H9 (cell line): Measurements from ENCODE around the gene FGF6. TPM values are rescaled to one million over a fixed set of nuclear protein-coding genes. Genes with fewer than 3 reads are reported as not detected.

Experiments used
- DNase-seq: peaks from one replicate; pipeline ENCODE4 v3.0.0-alpha.2; 2017
- H2AFZ ChIP-seq: one replicate; pipeline ENCODE4 v1.6.1; 2013; ENCODE audit warnings: mild to moderate bottlenecking, low read length, control low read depth, moderate library complexity
- H2AK5ac ChIP-seq: 2 replicates; pipeline ENCODE4 v1.6.1; 2013; ENCODE audit warnings: low read length, control low read depth, mixed read lengths; ENCODE audit not compliant: insufficient read length
- H2BK120ac ChIP-seq: one replicate; pipeline ENCODE4 v1.6.1; 2013; ENCODE audit warnings: low read depth, mild to moderate bottlenecking, low read length, control low read depth, inconsistent platforms; ENCODE audit not compliant: poor library complexity, severe bottlenecking
- H2BK12ac ChIP-seq: 2 replicates; pipeline ENCODE4 v1.6.1; 2013; ENCODE audit warnings: low read length, control low read depth, mixed read lengths, low read depth; ENCODE audit not compliant: insufficient read length
- H2BK15ac ChIP-seq: 2 replicates; pipeline ENCODE4 v1.6.1; 2013; ENCODE audit warnings: low read depth, low read length, control low read depth
- H2BK20ac ChIP-seq: one replicate; pipeline ENCODE4 v1.6.1; 2013; ENCODE audit warnings: low read depth, mild to moderate bottlenecking, low read length, control low read depth, inconsistent platforms; ENCODE audit not compliant: poor library complexity, severe bottlenecking
- H2BK5ac ChIP-seq: 2 replicates; pipeline ENCODE4 v1.6.1; 2013; ENCODE audit warnings: low read length, control low read depth, mixed read lengths; ENCODE audit not compliant: insufficient read length
- H3K14ac ChIP-seq: 2 replicates; pipeline ENCODE4 v1.6.1; 2013; ENCODE audit warnings: low read length, control low read depth; ENCODE audit not compliant: insufficient read depth
- H3K18ac ChIP-seq: 2 replicates; pipeline ENCODE4 v1.6.1; 2013; ENCODE audit warnings: low read depth, mild to moderate bottlenecking, mixed read lengths, low read length, control low read depth; ENCODE audit not compliant: insufficient read length
- H3K23ac ChIP-seq: 2 replicates; pipeline ENCODE4 v1.6.1; 2013; ENCODE audit warnings: low read length, control low read depth, mixed read lengths, low read depth; ENCODE audit not compliant: insufficient read length
- H3K23me2 ChIP-seq: 2 replicates; pipeline ENCODE4 v1.6.1; 2013; ENCODE audit warnings: low read depth, mild to moderate bottlenecking, mixed read lengths, low read length, control low read depth; ENCODE audit not compliant: insufficient read length, poor library complexity, severe bottlenecking
- H3K27ac ChIP-seq: 2 replicates; pipeline ENCODE4 v1.5.1; 2013; ENCODE audit warnings: low read length, control low read depth, mixed read lengths, low read depth; ENCODE audit not compliant: insufficient read length
- H3K27me3 ChIP-seq: 2 replicates; pipeline ENCODE4 v1.6.1; 2013; ENCODE audit warnings: low read length, control low read depth, inconsistent platforms; ENCODE audit not compliant: insufficient read depth
- H3K4ac ChIP-seq: 2 replicates; pipeline ENCODE4 v1.6.1; 2013; ENCODE audit warnings: low read depth, mild to moderate bottlenecking, control low read depth, inconsistent platforms, low read length, moderate library complexity
- H3K4me1 ChIP-seq: 2 replicates; pipeline ENCODE4 v1.6.1; 2013; ENCODE audit warnings: low read length, control low read depth, inconsistent platforms; ENCODE audit not compliant: insufficient read depth
- H3K4me2 ChIP-seq: 2 replicates; pipeline ENCODE4 v1.6.1; 2013; ENCODE audit warnings: low read length, control low read depth, mixed read lengths; ENCODE audit not compliant: insufficient read length, insufficient read depth
- H3K56ac ChIP-seq: 2 replicates; pipeline ENCODE4 v1.6.1; 2013; ENCODE audit warnings: low read depth, mild to moderate bottlenecking, mixed read lengths, low read length, control low read depth; ENCODE audit not compliant: insufficient read length
- H3K79me1 ChIP-seq: 2 replicates; pipeline ENCODE4 v1.6.1; 2013; ENCODE audit warnings: low read depth, mild to moderate bottlenecking, moderate library complexity, low read length, control low read depth, inconsistent platforms; ENCODE audit not compliant: insufficient read depth, poor library complexity, severe bottlenecking
- H3K79me2 ChIP-seq: 2 replicates; pipeline ENCODE4 v1.6.1; 2013; ENCODE audit warnings: low read length, control low read depth, inconsistent platforms; ENCODE audit not compliant: insufficient read depth
- H3K9ac ChIP-seq: 2 replicates; pipeline ENCODE4 v1.6.1; 2013; ENCODE audit warnings: low read length, control low read depth, mixed read lengths; ENCODE audit not compliant: insufficient read length; ENCODE audit errors: extremely low read depth
- H3K9me3 ChIP-seq: one replicate; pipeline ENCODE4 v1.6.1; 2013; ENCODE audit warnings: low read depth, low read length, inconsistent platforms; ENCODE audit not compliant: control insufficient read depth
- H3T11ph ChIP-seq: one replicate; pipeline ENCODE4 v1.6.1; 2013; ENCODE audit warnings: mild to moderate bottlenecking, low read length, control low read depth, inconsistent platforms
- H4K20me1 ChIP-seq: one replicate; pipeline ENCODE4 v1.6.1; 2013; ENCODE audit not compliant: control insufficient read depth, insufficient read length, insufficient read depth
- H4K5ac ChIP-seq: 2 replicates; pipeline ENCODE4 v1.6.1; 2013; ENCODE audit warnings: low read depth, mild to moderate bottlenecking, mixed read lengths, low read length, control low read depth; ENCODE audit not compliant: insufficient read length
- H4K8ac ChIP-seq: replicated peaks from 2 replicates; pipeline ENCODE4 v1.6.1; 2013; ENCODE audit warnings: low read length, control low read depth, mixed read lengths, low read depth; ENCODE audit not compliant: insufficient read length
- H4K91ac ChIP-seq: 2 replicates; pipeline ENCODE4 v1.6.1; 2013; ENCODE audit warnings: low read depth, mild to moderate bottlenecking, moderate library complexity, mixed read lengths, low read length, control low read depth; ENCODE audit not compliant: insufficient read length
- H3K27ac Mint-ChIP-seq, 3 experiments: 2 replicates in 2 of 3; 3 replicates in 1 of 3; pipeline ENCODE4 v1.8.0; 2020 to 2021; ENCODE audit warnings: mixed read lengths in 3 of 3, mild to moderate bottlenecking in 1 of 3, moderate library complexity in 1 of 3
- H3K27me3 Mint-ChIP-seq: 2 replicates; pipeline ENCODE4 v1.8.0; 2021; ENCODE audit warnings: low read depth, mild to moderate bottlenecking, moderate library complexity, mixed read lengths
- H3K36me3 Mint-ChIP-seq, 3 experiments: 2 replicates in 2 of 3; 3 replicates in 1 of 3; pipeline ENCODE4 v1.8.0; 2020 to 2021; ENCODE audit warnings: low read depth in 3 of 3, mixed read lengths in 3 of 3; ENCODE audit not compliant: insufficient read depth in 1 of 3
- H3K4me1 Mint-ChIP-seq, 2 experiments: 2 replicates each; pipeline ENCODE4 v1.8.0; 2020; ENCODE audit warnings: mixed read lengths in 2 of 2
- H3K4me3 Mint-ChIP-seq, 2 experiments: 2 replicates in 1 of 2; 3 replicates in 1 of 2; pipeline ENCODE4 v1.8.0; 2020 to 2021; ENCODE audit warnings: mild to moderate bottlenecking in 2 of 2, mixed read lengths in 2 of 2, moderate library complexity in 1 of 2
- H3K9me3 Mint-ChIP-seq, 2 experiments: 2 replicates in 1 of 2; 3 replicates in 1 of 2; pipeline ENCODE4 v1.8.0; 2020; ENCODE audit warnings: mild to moderate bottlenecking in 2 of 2, mixed read lengths in 2 of 2, moderate library complexity in 1 of 2
- CTCF ChIP-seq: fragments of 200-600 bp; sonication (generic); conservative IDR thresholded peaks from 3 replicates; pipeline ENCODE4 v1.8.0; 2021; ENCODE audit warnings: antibody characterized with exemption, mild to moderate bottlenecking
- WGBS: extraction: QIAGEN DNeasy Blood & Tissue Kit; methylation state at CpG from one replicate; pipeline ENCODE4 v1.1.7; 2013; ENCODE audit warnings: missing lambda C conversion rate, low lambda C conversion rate, mixed read lengths; ENCODE audit not compliant: insufficient read length; ENCODE audit errors: extremely low coverage; 5-methylcytosine and 5-hydroxymethylcytosine counted together
- total RNA-seq: library from RNA; stranded (reverse); gene quantifications from 2 replicates; pipeline ENCODE4 v1.2.1, GENCODE V29; 2021

FGF6 gene
- total RNA-seq, 1 experiment from 2014 or later: not detected

DNA sequence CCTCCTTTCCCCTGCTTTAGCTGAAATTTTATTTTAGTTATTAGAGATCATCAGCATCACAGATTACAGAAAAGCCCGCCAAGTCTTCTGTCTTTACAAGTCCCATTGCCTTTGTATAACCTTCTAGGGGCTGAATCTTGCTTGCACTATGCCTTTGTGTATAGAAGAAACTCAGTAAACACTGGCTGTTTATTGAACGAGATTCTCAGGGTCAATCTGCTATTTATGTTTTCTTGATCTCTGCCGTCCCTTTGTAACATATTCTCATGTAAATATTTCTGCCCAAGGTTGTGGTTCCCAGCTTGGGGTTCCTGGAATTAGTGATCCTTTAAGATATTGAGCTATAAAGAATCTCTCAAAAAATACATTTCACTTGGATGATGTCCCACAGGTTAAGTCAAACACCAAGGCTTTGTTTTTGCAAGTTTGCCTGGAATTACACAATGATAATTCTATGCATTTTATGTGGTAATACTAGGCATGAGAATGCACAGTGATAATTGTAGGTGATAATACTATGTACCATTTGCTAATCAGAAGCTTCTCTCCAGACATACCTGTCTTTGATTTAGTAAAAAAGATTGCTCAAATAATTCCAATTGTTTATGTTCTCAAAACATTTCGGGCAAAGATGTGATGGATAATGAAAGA, 40.6 kb upstream of the FGF6 start:
- no CpG with 5 or more reads among the region's 4 CpGs for WGBS
- H2AFZ ChIP-seq: no peak overlapping the region

More for the DNA sequence above, 40.6 kb upstream of the FGF6 start:
- Histone ChIP-seq H3K4me1 (no peaks in the 10 kb centered on the region), H2BK12ac (no peak overlapping the region), H2AK5ac (no peak overlapping the region), H3K23me2 (no peaks in the 10 kb centered on the region), H4K8ac (no peak overlapping the region), H4K5ac (no peak overlapping the region), H3K23ac (no peak overlapping the region), H2BK15ac (no peak overlapping the region), H3K4ac (no peak overlapping the region), H3K9ac (no peak overlapping the region), H2BK120ac (no peak overlapping the region), H2BK20ac (no peak overlapping the region), H3K27ac (no peak overlapping the region), H3K56ac (no peak overlapping the region), H3K4me2 (no peak overlapping the region), H3K9me3 (no peaks in the 10 kb centered on the region), H3T11ph (no peak overlapping the region), H3K79me1 (no peaks in the 10 kb centered on the region), H3K79me2 (no peaks in the 10 kb centered on the region), H3K18ac (no peak overlapping the region), H4K91ac (no peak overlapping the region), H3K27me3 (no peaks in the 10 kb centered on the region), H3K14ac (no peak overlapping the region), H4K20me1 (no peaks in the 10 kb centered on the region), H2BK5ac (no peak overlapping the region)
- peaks cover under 1 to 2% of the 10 kb centered on the region in 2 experiments; a peak in 1 of 5 replicates for H3K9me3 Mint-ChIP-seq
- no peak for TF ChIP-seq CTCF
- no peak overlapping the region for H3K4me3 Mint-ChIP-seq
- no peak overlapping the region for H3K27ac Mint-ChIP-seq
- H3K4me1 Mint-ChIP-seq: peaks cover 31 to 39% of the 10 kb centered on the region in 2 experiments
- DNase-seq: no peak
- H3K27me3 Mint-ChIP-seq: no peaks in the 10 kb centered on the region; the same call in 1 of the 2 replicates
- H3K36me3 Mint-ChIP-seq: peaks cover 3 to 19% (median 11%) of the 10 kb centered on the region in 3 experiments
